GM20000 (cell line): ENCODE measurements around the gene SECTM1.

ENCODE experiments used
- DNase-seq: peaks from one replicate; pipeline ENCODE4 v3.0.0; 2012; ENCODE audit warnings: low spot score
- TF ChIP-seq, protein P1 (sequence below): IDR thresholded peaks from 2 replicates; pipeline ENCODE4 v1.5.1; 2012; ENCODE audit warnings: mild to moderate bottlenecking, control low read depth; ENCODE audit errors: extremely low read depth, missing control alignments

Gene SECTM1

GRCh38 chr17:82281076-82281475 lies 52.5 kb downstream of the SECTM1 start:
- no peak for DNase-seq
- TF ChIP-seq, protein P1, sequence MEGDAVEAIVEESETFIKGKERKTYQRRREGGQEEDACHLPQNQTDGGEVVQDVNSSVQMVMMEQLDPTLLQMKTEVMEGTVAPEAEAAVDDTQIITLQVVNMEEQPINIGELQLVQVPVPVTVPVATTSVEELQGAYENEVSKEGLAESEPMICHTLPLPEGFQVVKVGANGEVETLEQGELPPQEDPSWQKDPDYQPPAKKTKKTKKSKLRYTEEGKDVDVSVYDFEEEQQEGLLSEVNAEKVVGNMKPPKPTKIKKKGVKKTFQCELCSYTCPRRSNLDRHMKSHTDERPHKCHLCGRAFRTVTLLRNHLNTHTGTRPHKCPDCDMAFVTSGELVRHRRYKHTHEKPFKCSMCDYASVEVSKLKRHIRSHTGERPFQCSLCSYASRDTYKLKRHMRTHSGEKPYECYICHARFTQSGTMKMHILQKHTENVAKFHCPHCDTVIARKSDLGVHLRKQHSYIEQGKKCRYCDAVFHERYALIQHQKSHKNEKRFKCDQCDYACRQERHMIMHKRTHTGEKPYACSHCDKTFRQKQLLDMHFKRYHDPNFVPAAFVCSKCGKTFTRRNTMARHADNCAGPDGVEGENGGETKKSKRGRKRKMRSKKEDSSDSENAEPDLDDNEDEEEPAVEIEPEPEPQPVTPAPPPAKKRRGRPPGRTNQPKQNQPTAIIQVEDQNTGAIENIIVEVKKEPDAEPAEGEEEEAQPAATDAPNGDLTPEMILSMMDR, result no peak

DNA sequence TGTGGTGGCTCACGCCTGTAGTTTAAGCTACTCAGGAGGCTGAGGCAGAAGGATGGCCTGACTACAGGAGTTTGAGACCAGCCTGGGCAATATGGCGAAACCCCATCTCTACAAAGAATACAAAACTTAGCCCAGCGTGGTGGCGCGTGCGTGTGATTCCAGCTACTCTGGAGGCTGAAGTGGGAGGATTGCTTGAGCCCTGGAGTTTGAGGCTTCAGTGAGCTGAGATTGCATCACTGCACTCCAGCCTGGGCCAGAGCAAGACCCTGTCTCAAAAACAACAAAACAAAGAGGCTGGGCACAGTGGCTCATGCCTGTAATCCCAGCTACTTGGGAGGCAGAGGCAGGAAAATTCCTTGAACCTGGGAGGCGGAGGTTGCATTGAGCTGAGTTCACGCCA lies 53.0 kb downstream of the SECTM1 start:
- no peak for DNase-seq
- TF ChIP-seq, protein P1, result no peak

GRCh38 chr17:82278786-82279391 lies 54.7 kb downstream of the SECTM1 start:
- DNase-seq, result no peak
- TF ChIP-seq, protein P1, result no peak

DNA sequence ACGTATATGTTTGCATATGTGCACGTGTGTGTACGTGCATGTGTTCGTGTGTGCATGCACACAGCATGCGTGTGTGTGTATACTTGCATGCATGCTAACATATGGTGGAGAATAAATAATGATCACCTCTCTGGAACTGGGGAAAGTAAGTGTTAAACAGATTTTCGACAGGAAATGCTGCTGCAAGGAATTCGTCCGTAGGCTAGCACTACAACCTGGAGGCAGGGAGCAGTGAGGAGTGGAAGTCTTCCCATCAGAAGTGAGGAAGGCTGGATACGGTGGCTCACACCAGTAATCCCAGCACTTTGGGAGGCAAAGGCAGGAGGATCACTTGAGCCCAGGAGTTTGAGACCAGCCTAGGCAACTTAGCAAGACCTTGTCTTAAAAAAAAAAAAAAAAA lies 55.3 kb downstream of the SECTM1 start:
- TF ChIP-seq, protein P1, result no peak
- no peak for DNase-seq

GRCh38 chr17:82277851-82278250 lies 55.7 kb downstream of the SECTM1 start:
- TF ChIP-seq, protein P1, result no peak
- no peak for DNase-seq

DNA sequence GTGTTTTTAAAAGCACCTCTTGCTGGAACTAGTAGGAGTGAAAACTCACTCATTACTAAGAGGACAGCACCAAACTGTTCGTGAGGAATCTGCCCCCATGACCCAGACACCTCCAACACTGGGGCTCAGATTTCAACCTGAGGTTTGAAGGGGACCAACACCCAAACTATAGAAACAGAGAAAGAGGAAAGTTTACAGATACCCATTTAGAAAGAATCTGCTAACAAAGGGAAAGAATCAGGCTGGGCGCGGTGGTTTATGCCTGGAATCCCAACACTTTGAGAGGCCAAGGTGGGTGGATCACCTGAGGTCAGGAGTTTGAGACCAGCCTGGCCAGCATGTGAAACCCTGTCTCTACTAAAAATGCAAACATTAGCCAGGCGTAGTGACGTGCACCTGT lies 56.6 kb downstream of the SECTM1 start:
- TF ChIP-seq, protein P1, result no peak
- DNase-seq, result no peak

DNA sequence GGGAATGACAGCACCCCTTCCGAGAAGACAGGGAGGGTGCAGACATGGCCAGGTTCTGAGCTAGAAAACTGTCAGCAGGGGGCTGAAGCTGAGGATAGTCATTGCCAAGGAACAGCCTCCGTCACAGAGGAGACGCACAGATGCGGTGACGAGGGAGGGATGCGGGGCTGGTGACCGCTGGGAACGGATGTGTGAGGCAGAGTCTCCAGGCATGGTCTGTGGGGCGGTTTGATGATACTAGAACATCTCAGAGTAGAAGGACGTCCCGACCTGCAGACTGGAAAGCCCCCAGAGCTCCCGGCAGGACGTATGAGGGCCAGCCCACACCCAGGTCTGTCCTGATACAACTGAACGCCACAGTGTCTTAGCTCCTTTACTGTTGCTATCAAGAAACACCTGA lies 58.2 kb downstream of the SECTM1 start:
- TF ChIP-seq, protein P1, result no peak
- no peak for DNase-seq
